Measurements from ENCODE around the gene GCAT. TPM values are rescaled to one million over a fixed set of nuclear protein-coding genes. Genes with fewer than 3 reads are reported as not detected.

The GCAT gene
- total and polyA plus RNA-seq, 4 donors: 9.3 to 31.1 (median 14.5) TPM

GRCh38 chr22:37782340-37783168 lies 25.2 kb upstream of the GCAT start:
- no peaks in the 10 kb centered on the region for H3K9me3 ChIP-seq (ENCODE audit: control insufficient read depth in 4 of 4, insufficient read depth in 3 of 4, low read length in 3 of 4)
- no peak overlapping the region for H3K9ac ChIP-seq (ENCODE audit: insufficient read depth in 1 of 2, low read length in 2 of 2)
- DNase-seq (no peak), ATAC-seq (ENCODE audit: insufficient read depth, low FRiP score) (no peak)
- H3K27ac ChIP-seq (ENCODE audit: low read depth in 1 of 2, low read length in 1 of 2): no peak overlapping the region
- no peaks in the 10 kb centered on the region for H3K27me3 ChIP-seq (ENCODE audit: control insufficient read depth in 3 of 3, insufficient read depth in 3 of 3, low read length in 2 of 3)
- peaks cover 0 to 4% (median 0%) of the 10 kb centered on the region in 5 donors for H3K4me1 ChIP-seq (ENCODE audit: control insufficient read depth in 5 of 5, insufficient read depth in 5 of 5, low read length in 5 of 5)
- WGBS, 2 donors: 68 to 82% methylated on average over 18 of the region's 18 CpGs
- no peak for TF ChIP-seq CTCF (IDR thresholded peaks at IDR 0.05; ENCODE audit: control extremely low read depth, extremely low read depth)
- H3K4me3 ChIP-seq: no peak overlapping the region
- no peaks in the 10 kb centered on the region for H3K36me3 ChIP-seq (ENCODE audit: control insufficient read depth in 4 of 4, insufficient read depth in 4 of 4, low read length in 4 of 4)

- Histone ChIP-seq H3K36me3 (ENCODE audit: control insufficient read depth in 4 of 4, insufficient read depth in 4 of 4, low read length in 4 of 4) (no peaks in the 10 kb centered on the region), H3K9ac (ENCODE audit: insufficient read depth in 1 of 2, low read length in 2 of 2) (peak overlapping the region in 1 of 2 donors; percentile 13), H3K9me3 (ENCODE audit: control insufficient read depth in 4 of 4, insufficient read depth in 3 of 4, low read length in 3 of 4) (no peaks in the 10 kb centered on the region), H3K4me1 (ENCODE audit: control insufficient read depth in 5 of 5, insufficient read depth in 5 of 5, low read length in 5 of 5) (peaks cover 0 to 4% (median 0%) of the 10 kb centered on the region in 5 donors), H3K27ac (ENCODE audit: low read depth in 1 of 2, low read length in 1 of 2) (no peak overlapping the region), H3K4me3 (no peak overlapping the region), H3K27me3 (ENCODE audit: control insufficient read depth in 3 of 3, insufficient read depth in 3 of 3, low read length in 2 of 3) (no peaks in the 10 kb centered on the region)
- ATAC-seq (ENCODE audit: insufficient read depth, low FRiP score): peak; percentile 51
- TF ChIP-seq CTCF (IDR thresholded peaks at IDR 0.05; ENCODE audit: control extremely low read depth, extremely low read depth): no peak
- no peak for DNase-seq
- 61 to 77% methylated on average over 11 of the region's 11 CpGs for WGBS, 2 donors
Observed at GRCh38 chr22:37784829-37785495, 22.8 kb upstream of the GCAT start.

- DNase-seq (no peak), ATAC-seq (ENCODE audit: insufficient read depth, low FRiP score) (no peak)
- no peak overlapping the region for H3K27ac ChIP-seq (ENCODE audit: low read depth in 1 of 2, low read length in 1 of 2)
- no peak for TF ChIP-seq CTCF (IDR thresholded peaks at IDR 0.05; ENCODE audit: control extremely low read depth, extremely low read depth)
- no peaks in the 10 kb centered on the region for H3K4me1 ChIP-seq (ENCODE audit: control insufficient read depth in 5 of 5, insufficient read depth in 5 of 5, low read length in 5 of 5)
- WGBS, 2 donors: 57 to 73% methylated on average over 2 of the region's 2 CpGs
- no peaks in the 10 kb centered on the region for H3K36me3 ChIP-seq (ENCODE audit: control insufficient read depth in 4 of 4, insufficient read depth in 4 of 4, low read length in 4 of 4)
- no peak overlapping the region for H3K9ac ChIP-seq (ENCODE audit: insufficient read depth in 1 of 2, low read length in 2 of 2)
- H3K9me3 ChIP-seq (ENCODE audit: control insufficient read depth in 4 of 4, insufficient read depth in 3 of 4, low read length in 3 of 4): no peaks in the 10 kb centered on the region
- no peak overlapping the region for H3K4me3 ChIP-seq
- H3K27me3 ChIP-seq (ENCODE audit: control insufficient read depth in 3 of 3, insufficient read depth in 3 of 3, low read length in 2 of 3): no peaks in the 10 kb centered on the region
Observed at GRCh38 chr22:37790234-37790633, 17.5 kb upstream of the GCAT start.
